ENCODE measurements around the gene SUGP2. TPM values are rescaled to one million over a fixed set of nuclear protein-coding genes. Genes with fewer than 3 reads are reported as not detected.

Gene SUGP2
- total RNA-seq, 1 experiment from 2014 or later, result 95.2 TPM

DNA sequence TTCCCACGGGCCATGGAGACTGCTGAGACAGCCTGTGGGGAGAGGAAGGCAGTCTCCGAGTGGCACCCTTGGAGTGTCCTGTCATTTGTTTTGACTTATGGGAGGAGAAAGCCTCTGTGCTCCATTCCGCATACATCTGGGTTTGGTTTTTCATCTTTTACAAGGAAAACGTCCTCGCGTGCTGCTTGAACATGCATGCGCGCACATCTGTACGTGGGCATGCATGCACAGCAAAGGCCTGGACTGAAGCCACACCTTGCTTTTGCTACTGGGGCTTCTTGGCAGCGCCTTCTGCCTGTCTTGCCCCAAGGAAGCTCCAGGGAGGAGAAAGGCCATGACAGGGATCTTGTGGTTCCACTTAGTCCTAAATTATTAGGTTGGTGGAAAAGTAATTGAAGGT is 44.0 kb downstream of the SUGP2 start:
- no peaks in the 10 kb centered on the region for H3K4me1 ChIP-seq (ENCODE audit: insufficient read depth, low read length)
- H3K56ac ChIP-seq (ENCODE audit: insufficient read length, low read depth, low read length), result no peak overlapping the region
- H4K20me1 ChIP-seq (ENCODE audit: control insufficient read depth, insufficient read depth, insufficient read length), result peaks cover 2% of the 10 kb centered on the region
- H3K9me3 Mint-ChIP-seq, result no peaks in the 10 kb centered on the region
- H2BK5ac ChIP-seq (ENCODE audit: insufficient read length, low read length), result no peak overlapping the region
- no peak overlapping the region; a peak in 1 of 5 replicates for H3K4me3 Mint-ChIP-seq
- WGBS (ENCODE audit: extremely low coverage, insufficient read length, low lambda C conversion rate), result no CpG with 5 or more reads among the region's 10 CpGs
- no peak overlapping the region for H3K4ac ChIP-seq (ENCODE audit: low read depth, low read length)
- no peak overlapping the region for H3K14ac ChIP-seq (ENCODE audit: insufficient read depth, low read length)
- H4K5ac ChIP-seq (ENCODE audit: insufficient read length, low read depth, low read length), result no peak overlapping the region
- no peaks in the 10 kb centered on the region for H3K9me3 ChIP-seq (ENCODE audit: control insufficient read depth, low read depth, low read length)
- no peak overlapping the region for H2AK5ac ChIP-seq (ENCODE audit: insufficient read length, low read length)
- no peak overlapping the region for H2AFZ ChIP-seq (ENCODE audit: low read length)
- H3K4me2 ChIP-seq (ENCODE audit: insufficient read depth, insufficient read length, low read length), result no peak overlapping the region
- H3K18ac ChIP-seq (ENCODE audit: insufficient read length, low read depth, low read length), result no peak overlapping the region
- no peaks in the 10 kb centered on the region for H3K79me2 ChIP-seq (ENCODE audit: insufficient read depth, low read length)
- H3K27ac Mint-ChIP-seq, result peak overlapping the region in 1 of 3 experiments; percentile 28; a peak in 2 of 7 replicates
- H4K91ac ChIP-seq (ENCODE audit: insufficient read length, low read depth, low read length), result no peak overlapping the region
- H3K79me1 ChIP-seq (ENCODE audit: insufficient read depth, low read depth, low read length, poor library complexity, severe bottlenecking), result no peaks in the 10 kb centered on the region
- H2BK20ac ChIP-seq (ENCODE audit: low read depth, low read length, poor library complexity, severe bottlenecking), result no peak overlapping the region
- H3K36me3 Mint-ChIP-seq (ENCODE audit: insufficient read depth in 1 of 3, low read depth in 3 of 3), result peaks cover 16 to 30% (median 24%) of the 10 kb centered on the region in 3 experiments; a peak in 6 of 7 replicates
- no peak overlapping the region for H3T11ph ChIP-seq (ENCODE audit: low read length)
- DNase-seq, result no peak
- no peak overlapping the region for H4K8ac ChIP-seq (replicated peaks; ENCODE audit: insufficient read length, low read depth, low read length)
- H3K23me2 ChIP-seq (ENCODE audit: insufficient read length, low read depth, low read length, poor library complexity, severe bottlenecking), result no peaks in the 10 kb centered on the region
- H3K4me1 Mint-ChIP-seq, result peaks cover 5 to 7% of the 10 kb centered on the region in 2 experiments; a peak in 2 of 4 replicates
- H2BK15ac ChIP-seq (ENCODE audit: low read depth, low read length), result no peak overlapping the region
- H2BK120ac ChIP-seq (ENCODE audit: low read depth, low read length, poor library complexity, severe bottlenecking), result no peak overlapping the region
- no peak for TF ChIP-seq CTCF (conservative IDR thresholded peaks at IDR 0.05)
- H3K23ac ChIP-seq (ENCODE audit: insufficient read length, low read depth, low read length), result no peak overlapping the region
- no peak overlapping the region for H3K9ac ChIP-seq (ENCODE audit: extremely low read depth, insufficient read length, low read length)
- peaks cover 13% of the 10 kb centered on the region for H3K27me3 Mint-ChIP-seq (ENCODE audit: low read depth)
- no peak overlapping the region for H2BK12ac ChIP-seq (ENCODE audit: insufficient read length, low read depth, low read length)
- H3K27me3 ChIP-seq (ENCODE audit: insufficient read depth, low read length), result no peaks in the 10 kb centered on the region
- no peak overlapping the region for H3K27ac ChIP-seq (ENCODE audit: insufficient read length, low read depth, low read length)
